ENCODE data around the gene NOS3.

- TF ChIP-seq POLR2A (IDR thresholded peaks at IDR 0.05) (no peak), CTCF (IDR thresholded peaks at IDR 0.05) (no peak)
These were observed 71.2 kb downstream of the NOS3 start for GRCh38 chr7:151062111-151062398.

Data from esophagus squamous epithelium (tissue), 4 donors.